Activated gamma-delta T cell treated with anti-CD3 and anti-CD28 coated beads, Interleukin-2, amount 50 U/mL, for 16 hours (primary cell): ENCODE data around the gene MECP2.

ENCODE experiments used
- DNase-seq: peaks from one replicate; pipeline ENCODE4 v3.0.0-alpha.2; 2020; ENCODE audit warnings: low read depth

MECP2 gene

DNA sequence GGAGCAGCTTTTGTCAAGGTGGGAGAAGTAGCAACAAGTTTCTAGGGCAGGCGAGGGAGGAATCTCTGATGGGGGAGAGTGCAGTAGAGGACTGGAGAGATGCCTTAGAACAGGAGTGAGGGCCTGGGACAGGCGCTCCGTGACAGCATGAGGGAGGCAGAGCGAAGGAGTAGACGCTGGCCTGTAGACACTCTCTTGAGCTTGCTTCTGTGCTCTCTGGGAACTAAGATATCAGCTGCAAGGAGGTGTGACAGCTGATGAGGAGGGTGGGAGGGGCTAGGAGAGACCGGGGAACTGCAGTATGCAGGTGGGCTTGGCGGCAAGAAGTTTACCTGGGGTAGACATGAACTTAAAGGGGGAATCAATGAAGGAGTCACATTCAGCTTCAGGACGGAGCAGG, 35.7 kb downstream of the MECP2 start:
- DNase-seq, result no peak

DNA sequence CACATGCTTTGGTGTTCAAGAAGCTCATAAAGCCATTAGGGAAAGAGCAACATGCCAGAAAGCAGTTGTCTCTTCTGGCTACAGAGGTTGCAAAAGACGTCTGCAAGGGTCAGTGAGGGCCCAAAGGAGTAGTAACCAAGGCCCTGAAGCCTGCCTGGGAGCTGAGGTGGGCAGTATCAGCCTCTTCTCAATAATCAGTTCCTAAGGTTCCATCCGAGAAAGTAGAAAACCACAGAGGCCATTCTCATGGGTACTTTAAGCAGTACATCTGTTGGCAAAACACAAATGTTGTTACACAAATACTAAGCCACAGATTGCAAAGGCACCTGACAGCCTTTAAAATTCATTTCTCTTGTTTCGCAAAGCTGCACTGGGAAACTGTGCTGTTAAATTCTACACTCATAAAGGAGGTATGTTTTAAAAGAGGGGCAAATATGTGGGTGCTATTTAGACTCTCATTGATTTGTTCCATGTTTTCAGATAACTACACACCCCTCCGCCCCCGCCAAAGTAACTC, 37.7 kb downstream of the MECP2 start:
- DNase-seq, result no peak

DNA sequence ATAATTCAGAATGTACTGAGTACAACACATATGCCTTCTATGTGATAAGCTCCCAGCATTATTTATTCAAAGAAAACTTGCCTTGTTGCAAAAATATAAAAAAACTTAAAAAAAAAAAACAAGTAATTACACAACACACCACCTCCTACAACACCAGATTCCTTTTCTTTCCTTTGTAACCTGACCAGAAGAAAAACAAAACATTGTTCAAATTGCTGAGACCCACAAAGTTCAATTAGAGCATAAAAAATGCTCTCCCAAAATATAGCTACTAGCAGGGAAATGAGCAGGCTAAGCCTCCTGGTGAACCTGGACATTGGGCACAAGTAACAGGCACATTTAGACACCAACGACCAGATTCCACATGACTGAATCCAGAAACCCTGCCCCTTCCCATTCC, 38.3 kb downstream of the MECP2 start:
- no peak for DNase-seq

DNA sequence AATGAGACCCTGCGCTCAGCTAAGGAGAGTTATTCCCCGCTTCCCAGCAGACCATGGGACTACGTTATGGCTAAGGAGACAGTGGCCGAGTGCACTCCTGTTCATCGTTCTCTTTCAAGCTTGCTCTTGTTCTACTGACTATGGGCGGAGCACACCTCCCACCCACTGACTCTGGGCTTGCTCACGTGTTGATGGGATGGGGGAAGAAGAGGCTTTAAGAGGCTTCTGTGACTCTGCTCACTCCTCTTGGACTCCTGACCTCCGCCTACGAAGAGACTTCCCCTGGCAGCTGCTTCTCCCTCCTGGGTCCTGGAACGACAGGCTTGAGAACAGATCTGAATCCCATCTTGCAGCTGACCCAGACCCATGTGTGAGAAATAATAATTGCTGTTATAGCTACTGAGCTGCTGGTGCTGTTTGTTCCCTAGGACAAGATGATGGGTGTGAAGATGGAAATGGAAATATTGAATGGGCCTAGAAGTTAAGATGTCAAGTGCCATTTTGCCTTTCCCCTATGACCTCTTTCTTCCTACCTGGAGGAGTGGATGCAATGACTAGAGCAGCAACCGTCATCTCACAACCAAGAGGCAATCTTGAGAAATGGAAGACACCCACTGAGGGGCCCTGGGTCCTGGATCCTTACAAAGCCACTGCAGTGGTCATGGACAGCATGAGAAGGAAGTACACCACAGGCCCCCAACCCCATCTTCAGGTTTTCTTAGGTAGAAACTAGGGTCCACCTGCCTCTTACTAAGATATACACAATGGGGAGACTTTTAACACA, 39.1 kb downstream of the MECP2 start:
- DNase-seq, result no peak

DNA sequence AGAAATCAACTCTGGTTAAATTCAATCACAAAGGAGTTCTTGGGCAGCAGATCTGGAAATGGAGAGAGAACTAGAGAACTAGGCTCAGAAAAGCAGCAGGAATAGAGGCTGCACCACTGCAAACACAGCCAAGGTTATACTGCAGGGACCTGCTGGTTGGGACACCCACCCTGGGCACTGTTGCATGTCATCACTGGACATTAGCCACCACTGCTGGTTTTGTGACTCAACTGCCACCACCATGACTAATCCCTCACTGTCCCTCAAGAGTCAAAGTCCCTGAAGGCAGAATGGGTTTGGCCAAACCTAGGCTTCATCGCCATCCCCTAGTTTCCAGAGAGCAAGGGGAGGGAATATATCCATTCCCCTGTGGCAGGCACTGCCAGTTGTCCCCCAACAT, 39.7 kb downstream of the MECP2 start:
- DNase-seq, result no peak

DNA sequence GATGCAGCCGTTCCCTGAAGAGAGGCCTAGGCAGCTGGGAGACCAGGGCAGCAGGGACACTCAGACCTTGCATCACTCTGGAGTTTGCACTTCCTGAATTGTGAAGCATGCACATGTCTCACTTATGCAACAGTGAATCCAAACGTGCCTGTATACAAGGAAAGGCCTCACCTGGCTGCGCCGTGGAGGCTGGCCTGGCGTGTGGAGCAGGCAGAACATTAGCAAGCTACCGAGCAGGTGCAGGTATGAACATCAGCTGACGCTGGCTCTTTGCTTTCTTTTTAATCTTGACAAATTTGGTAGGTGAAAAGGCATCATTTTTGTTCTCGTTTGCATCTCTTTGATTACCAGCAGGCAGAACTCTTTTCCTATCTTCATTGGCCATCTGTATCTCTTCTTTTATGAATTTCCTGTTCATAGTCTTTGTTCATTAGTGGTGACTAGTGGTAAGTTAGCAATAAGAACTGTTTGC, 40.7 kb downstream of the MECP2 start:
- DNase-seq, result no peak

DNA sequence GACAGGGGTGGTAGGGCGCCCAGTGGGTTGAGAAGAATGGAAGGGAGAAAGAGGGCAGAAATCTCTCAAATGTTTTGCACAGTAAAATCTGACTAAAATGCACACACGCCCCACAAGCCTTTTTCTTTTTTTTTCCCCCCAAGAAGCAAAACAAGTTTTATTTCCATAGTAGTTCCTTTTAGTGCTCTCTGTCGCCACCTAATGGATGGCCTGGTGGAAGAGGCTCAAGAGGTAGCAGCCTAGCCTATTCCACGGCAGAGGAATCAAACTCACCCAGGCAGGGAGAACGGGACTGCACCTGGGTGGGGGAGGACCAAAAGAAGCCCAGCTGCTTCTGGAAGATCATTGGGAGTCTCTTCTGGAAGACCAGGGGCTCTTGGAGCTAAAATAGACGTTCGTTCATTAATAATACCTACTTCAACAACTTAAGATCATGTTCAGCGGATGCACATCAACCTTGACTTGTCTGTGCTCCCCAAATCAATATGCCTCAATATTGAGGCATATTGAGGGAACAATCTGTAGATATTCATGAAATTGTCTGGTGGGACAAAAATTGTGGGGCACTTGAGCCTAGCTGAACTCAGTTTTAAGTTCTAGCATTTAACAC, 46.2 kb downstream of the MECP2 start:
- peak; percentile 64 for DNase-seq

DNA sequence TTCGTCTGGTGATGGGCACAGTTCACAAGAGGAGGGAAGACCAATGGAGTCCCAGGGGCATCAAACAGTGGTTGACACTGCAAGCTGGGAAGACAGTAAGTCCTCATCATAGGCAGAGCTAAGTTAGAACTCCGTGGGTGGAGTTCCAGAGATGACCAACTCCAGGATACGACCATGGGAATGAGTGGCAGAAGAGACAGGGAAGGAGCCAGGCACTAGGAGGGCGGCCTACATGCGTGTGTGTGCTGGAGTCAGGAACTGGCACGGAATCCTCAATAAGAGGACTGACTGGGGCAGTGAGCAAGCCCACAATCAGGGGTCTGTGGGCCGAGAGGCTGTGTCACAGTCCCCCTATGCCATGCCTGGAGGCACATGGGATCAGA, 47.4 kb downstream of the MECP2 start:
- DNase-seq, result no peak

DNA sequence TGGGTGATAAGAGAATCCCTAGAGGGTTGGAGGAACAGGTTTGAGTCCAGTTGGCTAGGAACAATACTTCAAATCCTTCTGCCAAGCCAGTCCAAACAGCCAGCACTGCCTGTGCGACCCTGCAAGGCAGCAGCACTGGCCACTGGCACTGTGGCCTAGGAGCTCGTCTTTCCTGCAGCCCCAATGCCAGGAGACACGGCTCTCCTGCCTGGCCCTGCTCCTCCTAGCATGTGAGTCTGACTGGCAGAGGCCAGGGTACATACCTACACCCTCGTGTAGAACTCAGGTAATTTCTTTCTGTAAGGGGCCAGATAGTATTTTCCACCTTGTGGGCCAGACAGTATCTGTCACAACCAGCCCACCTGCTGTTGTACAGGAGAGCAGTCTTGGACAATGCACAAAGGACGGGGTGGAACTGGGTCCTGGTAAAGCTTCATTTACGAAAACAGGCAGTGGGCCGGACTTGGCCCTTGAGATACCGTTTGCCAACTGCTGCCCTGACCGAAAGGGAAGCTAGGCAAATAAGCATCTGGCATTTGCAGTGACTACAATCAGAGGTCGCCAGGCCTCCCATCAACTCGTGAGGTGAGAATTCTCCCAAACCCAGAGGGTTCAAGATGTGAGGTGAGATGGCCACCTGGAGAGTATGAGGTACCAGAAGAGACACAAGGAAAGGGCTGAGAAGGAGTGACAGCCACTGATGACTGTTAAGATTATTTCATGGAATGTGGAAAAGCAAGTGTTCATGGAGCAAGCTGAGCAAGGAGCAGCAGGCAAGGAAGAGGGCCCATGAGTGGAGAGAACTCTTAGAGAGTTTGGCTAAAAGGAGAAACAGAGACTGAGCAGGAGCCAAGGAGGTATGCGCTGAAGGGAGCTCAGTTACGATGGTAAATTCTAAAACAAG, 48.1 kb downstream of the MECP2 start:
- DNase-seq, result no peak

DNA sequence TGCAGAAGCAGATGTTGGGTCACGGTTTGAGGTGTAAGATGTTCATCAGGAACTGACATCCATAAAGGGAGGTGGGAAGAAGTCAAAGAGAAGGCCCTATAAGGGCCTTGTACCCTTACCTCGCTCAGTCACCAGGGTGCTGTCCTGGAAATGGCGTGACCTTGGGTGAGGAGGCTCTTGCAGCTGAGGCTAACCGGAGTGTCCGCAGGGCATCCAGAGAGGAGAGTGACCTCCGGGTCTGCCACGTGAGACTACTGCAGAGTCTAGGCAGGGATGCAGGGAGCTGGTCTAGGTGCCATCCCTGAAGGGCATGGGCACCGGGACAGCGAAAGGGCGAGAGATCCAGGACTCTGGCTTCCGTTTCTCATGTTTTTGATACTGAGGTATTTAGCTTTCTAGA, 49.1 kb downstream of the MECP2 start:
- no peak for DNase-seq

DNA sequence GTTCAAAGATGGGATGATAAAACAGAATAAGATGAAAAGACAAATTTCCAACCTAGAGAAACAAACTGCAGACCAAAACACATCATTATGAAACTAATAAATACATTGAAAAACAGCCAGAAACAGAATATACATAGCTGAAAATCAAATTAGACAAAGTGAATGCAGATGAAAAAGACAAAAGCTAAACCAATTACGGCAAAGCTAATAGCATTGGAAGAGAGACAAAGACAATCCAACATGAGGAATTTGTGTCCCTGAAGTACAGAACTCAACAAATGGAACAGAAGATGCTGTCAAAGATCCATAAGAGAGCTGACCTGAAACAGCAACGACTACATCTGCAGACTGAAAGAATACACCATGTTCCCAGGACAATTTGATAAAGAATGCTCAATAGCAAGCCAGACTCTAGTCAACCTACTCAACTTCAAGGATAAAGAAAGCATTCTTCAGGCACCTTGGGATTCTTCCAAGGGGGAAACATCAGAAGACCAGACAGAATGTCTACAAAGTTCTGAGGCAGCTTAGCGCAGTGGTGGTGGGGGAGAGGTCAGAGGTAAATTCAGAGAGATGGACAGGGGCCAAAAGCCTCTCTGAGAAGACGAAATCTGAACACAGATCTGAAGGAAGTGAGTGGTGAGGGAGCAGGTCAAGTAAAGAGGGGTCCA, 50.4 kb downstream of the MECP2 start:
- no peak for DNase-seq

DNA sequence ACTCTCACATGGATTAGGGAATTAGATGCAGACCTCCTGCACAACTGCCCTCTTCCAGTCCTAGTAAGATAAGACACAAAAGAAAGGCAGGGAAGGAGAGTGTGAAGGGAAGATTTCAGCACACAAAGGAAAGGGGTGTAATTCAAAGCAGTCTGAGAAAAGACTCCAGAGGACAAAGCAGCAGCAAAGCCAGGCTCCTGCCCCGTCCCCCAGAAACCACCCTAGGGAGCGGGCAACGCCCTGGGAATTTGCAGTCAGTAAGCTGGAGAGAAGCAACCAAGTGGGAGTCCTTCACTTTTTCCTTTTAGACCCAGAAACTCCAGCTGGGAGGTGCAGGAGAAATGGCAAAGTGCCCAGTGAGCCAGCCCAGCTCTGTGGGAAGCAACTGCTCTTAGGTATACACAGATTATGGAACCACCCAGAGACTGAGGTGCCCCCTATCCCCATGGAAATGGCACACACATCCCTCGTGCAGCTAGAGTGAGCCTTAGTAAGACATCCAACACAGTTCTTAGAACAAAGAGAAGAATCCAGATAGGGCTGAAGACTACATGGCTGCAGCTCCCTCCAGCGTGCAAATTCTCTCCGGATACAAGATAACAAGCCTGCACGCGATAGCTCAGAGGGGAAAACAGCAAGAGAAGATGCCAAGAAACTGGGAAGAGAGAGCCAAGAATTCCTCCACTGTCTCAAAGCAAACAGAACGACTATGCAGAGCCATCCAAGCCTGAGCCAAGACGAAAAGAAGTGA, 51.3 kb downstream of the MECP2 start:
- DNase-seq, result no peak

DNA sequence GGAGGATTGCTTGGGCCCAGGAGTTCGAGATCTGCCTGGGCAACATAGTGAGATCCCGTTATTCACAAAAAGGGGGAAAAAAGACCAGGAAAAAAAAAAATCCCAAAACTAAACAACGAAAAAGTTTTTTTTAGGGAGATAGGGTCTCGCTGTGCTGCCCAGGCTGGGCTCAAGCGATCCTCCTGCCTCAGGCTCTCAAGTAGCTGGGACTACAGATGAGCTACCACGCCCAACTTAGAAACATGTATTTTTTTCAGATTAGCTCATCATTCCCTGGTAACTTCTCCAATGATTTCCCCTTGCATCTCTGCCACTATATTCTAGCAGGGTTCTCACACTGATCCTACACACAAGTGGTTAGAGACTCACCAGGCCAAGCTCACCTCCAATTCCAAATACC, 53.4 kb downstream of the MECP2 start:
- no peak for DNase-seq

DNA sequence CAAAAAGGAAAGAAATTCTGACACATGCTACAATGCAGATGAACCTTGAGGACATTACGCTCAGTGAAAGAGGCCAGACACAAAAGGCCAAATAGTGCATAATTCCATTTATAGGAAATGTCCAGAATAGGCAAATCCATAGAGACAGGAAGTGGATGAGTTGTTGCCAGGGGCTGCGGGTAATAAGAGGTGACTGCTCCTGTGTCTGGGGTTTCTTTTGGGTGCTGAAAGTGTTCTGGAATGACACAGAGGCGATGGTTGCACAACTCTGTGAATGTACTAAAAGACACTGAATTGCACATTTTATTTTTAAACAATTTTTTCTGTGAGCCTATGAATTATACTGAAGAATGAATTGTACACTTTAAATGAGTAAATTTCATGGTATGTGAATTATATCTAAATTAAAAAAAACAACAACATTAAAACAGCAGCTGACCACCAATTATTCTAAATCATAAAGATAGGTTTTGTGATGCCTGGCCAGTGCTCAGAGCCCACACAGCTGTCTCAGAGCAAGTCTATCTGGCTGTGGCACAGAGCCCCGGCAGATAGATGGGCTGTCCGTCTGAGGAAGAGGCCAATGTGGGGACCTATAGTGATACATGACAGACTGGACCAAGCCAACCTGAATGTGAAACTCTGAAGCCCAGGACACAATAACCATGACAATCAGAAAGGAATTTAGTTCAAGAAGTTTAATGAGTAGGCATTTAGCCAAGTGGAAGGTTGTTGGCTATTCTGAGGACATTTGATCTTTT, 54.3 kb downstream of the MECP2 start:
- DNase-seq, result no peak

DNA sequence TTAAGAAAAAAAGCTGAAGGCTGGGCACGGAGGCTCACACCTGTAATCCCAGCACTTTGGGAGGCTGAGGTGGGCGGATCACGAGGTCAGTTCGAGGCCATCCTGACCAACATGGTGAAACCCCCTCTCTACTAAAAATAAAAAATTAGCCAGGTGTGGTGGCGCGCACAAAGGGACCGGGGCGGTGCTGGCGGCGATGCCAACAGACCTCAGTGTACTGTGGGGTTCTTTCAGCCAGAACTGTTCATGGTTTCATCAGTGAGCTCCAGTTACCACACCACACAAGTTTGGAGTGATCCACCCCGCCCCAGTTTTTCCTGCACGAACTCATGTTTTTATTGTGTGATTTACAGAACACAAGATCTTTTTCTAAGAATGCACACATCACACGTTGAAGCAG, 56.7 kb downstream of the MECP2 start:
- no peak for DNase-seq

DNA sequence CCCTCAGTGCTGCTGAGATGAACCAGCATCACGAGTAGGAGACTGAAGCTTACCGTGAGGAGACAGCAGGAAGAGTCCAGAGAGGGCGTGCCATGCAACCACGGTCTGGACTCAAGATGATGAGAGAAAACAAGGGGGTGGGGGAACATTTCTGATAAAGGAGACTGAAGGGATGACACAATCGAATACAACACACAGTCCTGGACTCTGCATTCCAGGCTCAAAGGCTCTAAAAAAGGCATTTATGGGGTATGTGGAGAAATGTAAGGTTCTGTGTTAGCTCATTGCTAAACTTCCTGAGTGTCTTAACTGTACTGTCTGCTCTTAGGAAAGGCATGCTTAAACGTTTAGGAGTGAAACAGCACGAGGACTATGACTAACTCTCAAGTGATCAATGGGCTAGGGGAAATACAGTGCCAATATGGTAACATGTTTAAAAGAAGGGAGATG, 57.2 kb downstream of the MECP2 start:
- DNase-seq, result no peak

DNA sequence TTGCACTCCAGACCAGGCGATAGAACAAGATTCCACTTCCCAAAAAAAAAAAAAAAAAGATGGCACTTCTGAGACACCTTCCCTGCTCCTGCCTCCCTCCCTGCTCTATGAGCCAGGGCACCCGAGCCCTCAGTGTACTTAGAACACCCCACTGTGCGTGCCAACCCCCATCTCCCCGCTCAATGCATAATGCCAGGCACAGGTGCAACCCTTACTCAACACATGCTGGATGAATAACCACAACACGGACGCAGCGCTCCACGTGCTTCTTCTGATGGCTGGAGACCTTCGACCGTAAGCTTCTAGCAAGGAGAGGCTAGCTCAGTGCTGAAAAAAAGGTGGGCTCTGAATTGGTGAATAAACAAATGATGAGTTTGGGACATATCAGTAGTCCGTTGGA, 57.9 kb downstream of the MECP2 start:
- no peak for DNase-seq

DNA sequence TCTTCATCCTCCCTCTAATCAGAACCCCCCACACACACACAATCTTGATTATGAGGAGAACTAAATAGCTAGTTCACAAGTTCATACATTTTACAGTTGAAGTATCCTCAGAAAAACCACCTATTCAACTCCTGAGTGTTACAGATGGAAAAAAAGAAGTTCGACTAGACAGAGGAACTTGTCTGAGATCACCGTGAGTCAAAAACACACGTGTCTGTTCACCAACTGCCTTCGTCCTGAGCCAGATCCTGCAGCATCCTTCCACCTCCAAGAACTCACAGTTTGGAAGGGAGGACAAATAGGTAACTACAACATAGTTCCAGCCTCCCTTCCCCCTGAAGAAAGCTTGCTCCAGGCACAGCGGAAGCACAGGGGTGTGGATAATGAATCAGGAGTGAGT, 58.9 kb downstream of the MECP2 start:
- DNase-seq, result no peak

DNA sequence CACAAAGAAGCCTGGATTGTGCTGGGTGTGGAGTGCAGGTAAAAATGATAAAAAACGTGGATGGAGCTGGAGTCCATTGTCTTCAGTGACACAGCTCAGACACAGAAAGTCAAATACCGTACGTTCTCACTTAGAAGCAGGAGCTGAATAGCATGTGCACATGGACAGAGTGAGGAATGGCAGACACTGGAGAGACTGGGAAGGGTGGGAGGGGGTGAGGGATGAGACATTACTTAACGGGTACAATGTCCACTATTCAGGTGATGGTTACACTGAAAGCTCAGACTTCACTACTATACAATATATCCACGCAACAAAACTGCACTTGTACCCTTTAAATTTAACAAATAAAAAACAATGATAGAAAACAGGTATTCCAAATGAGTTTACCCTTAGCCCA, 59.8 kb downstream of the MECP2 start:
- no peak for DNase-seq

DNA sequence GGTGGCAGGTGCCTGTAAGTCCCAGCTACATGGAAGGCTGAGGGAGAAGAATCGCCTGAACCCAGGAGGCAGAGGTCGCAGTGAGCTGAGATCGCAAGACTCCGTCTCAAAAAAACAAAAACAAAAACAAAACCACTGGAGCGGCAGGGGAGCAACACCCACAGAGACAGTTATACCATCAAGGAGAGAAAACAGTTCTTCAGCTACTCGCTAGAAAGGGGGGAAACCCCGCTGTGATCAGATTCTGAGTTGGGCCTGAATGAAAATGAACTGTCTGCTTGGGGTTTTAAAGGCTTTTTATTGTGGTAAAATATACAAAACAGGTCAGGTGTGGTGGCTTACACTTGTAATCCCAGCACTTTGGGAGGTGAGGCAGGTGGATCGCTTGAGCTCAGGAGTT, 61.0 kb downstream of the MECP2 start:
- DNase-seq, result no peak

DNA sequence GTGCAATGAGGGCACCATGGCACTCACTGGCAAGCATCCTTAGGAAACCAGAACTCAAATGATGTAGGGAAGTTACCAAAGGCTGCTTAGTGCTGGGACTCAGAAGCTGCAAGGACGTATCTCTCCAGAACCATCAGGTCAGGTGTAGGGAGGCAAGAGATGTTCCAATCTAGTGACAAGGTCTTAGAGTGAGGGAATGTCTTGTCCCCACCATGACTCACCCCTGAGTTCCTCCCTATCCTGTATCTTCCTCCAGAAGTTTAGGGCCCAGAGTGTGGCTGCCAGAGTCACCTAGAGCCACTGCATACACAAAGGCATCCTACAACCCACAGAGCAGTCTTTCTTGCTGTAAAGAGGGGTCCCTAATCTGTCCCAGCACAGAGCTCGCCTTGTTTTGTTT, 63.7 kb downstream of the MECP2 start:
- DNase-seq, result no peak
